Activated CD8-positive, alpha-beta T cell treated with anti-CD3 and anti-CD28 coated beads for 36 hours (primary cell): ENCODE results near the gene NANOS1. TPM values are rescaled to one million over a fixed set of nuclear protein-coding genes. Genes with fewer than 3 reads are reported as not detected.
A peak's percentile ranks its signal among the peaks of the same experiment; 100 is the strongest.

Experiments used
- ATAC-seq: fragments of 200-7000 bp; cut with Tn5 transposase; one replicate; pipeline ENCODE4 v1.10.0; 2021; ENCODE audit warnings: mild to moderate bottlenecking, moderate library complexity
- CTCF ChIA-PET: fragments of 350-600 bp; sonication (Branson Sonifier 250); formaldehyde crosslinking; loops from one replicate; lab custom pipeline; 2021; ENCODE audit warnings: antibody characterized with exemption; lab: Charles Lee
- POLR2A ChIA-PET: fragments of 350-600 bp; sonication (Branson Sonifier 250); formaldehyde crosslinking; loops from one replicate; lab custom pipeline; 2021; ENCODE audit warnings: antibody characterized with exemption; lab: Charles Lee
- DNase-seq: peaks from one replicate; pipeline ENCODE4 v3.0.0-alpha.2; 2020
- H3K27ac Mint-ChIP-seq: one replicate; pipeline ENCODE4 v1.8.0; 2021; ENCODE audit warnings: mild to moderate bottlenecking, mixed read lengths
- H3K27me3 Mint-ChIP-seq: one replicate; pipeline ENCODE4 v1.8.0; 2021; ENCODE audit warnings: mixed read lengths
- H3K36me3 Mint-ChIP-seq: one replicate; pipeline ENCODE4 v1.8.0; 2021; ENCODE audit warnings: low read depth, mixed read lengths
- H3K4me1 Mint-ChIP-seq: one replicate; pipeline ENCODE4 v1.8.0; 2021; ENCODE audit warnings: low read depth, mixed read lengths
- H3K4me3 Mint-ChIP-seq: one replicate; pipeline ENCODE4 v1.8.0; 2021; ENCODE audit warnings: mild to moderate bottlenecking, moderate library complexity, mixed read lengths
- H3K9me3 Mint-ChIP-seq: one replicate; pipeline ENCODE4 v1.8.0; 2021; ENCODE audit warnings: mixed read lengths
- intact Hi-C: fragments of 100-400 bp; cut with micrococcal nuclease; formaldehyde crosslinking; loops from one replicate; pipeline ENCODE4 v1.10.0; 2022
- total RNA-seq, 2 experiments: library from RNA; stranded (reverse); gene quantifications; one replicate each; pipeline ENCODE4 v1.2.3, GENCODE V29; 2021
- TF ChIP-seq, protein P1 (sequence below): fragments of 200-600 bp; IDR thresholded peaks from one replicate; pipeline ENCODE4 v1.8.0; 2022; ENCODE audit warnings: antibody characterized with exemption, mild to moderate bottlenecking

The NANOS1 gene
- total RNA-seq, 2 experiments from 2014 or later, result 0.20 TPM; not detected in 1

GRCh38 chr10:119028900-119029612 is 458 bp upstream of the NANOS1 start:
- Mint-ChIP-seq H3K36me3 (peaks cover 7% of the 10 kb centered on the region), H3K4me3 (peak overlapping the region; percentile 53), H3K4me1 (peaks cover 13% of the 10 kb centered on the region), H3K9me3 (no peaks in the 10 kb centered on the region), H3K27me3 (no peaks in the 10 kb centered on the region), H3K27ac (no peak overlapping the region)
- POLR2A ChIA-PET, result no interaction called here
- CTCF ChIA-PET, result interaction anchor here (0.8 to 1.3 kb wide), 2 partner anchors 24 to 171 kb away, joined by 3 read pairs; no protein-coding TSS in a partner anchor
- DNase-seq (peak; percentile 83), ATAC-seq (peak; percentile 85)
- intact Hi-C loops, result no loop called here
- TF ChIP-seq, protein P1, sequence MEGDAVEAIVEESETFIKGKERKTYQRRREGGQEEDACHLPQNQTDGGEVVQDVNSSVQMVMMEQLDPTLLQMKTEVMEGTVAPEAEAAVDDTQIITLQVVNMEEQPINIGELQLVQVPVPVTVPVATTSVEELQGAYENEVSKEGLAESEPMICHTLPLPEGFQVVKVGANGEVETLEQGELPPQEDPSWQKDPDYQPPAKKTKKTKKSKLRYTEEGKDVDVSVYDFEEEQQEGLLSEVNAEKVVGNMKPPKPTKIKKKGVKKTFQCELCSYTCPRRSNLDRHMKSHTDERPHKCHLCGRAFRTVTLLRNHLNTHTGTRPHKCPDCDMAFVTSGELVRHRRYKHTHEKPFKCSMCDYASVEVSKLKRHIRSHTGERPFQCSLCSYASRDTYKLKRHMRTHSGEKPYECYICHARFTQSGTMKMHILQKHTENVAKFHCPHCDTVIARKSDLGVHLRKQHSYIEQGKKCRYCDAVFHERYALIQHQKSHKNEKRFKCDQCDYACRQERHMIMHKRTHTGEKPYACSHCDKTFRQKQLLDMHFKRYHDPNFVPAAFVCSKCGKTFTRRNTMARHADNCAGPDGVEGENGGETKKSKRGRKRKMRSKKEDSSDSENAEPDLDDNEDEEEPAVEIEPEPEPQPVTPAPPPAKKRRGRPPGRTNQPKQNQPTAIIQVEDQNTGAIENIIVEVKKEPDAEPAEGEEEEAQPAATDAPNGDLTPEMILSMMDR, result no peak

GRCh38 chr10:119030421-119031250 is 1.1 kb downstream of the NANOS1 start:
- TF ChIP-seq, protein P1, result no peak
- DNase-seq (peak; percentile 66), ATAC-seq (peak; percentile 58)
- CTCF ChIA-PET, result interaction anchor here (1.2 to 1.3 kb wide), 2 partner anchors 169 to 415 kb away, joined by 3 to 4 read pairs; no protein-coding TSS in a partner anchor
- Mint-ChIP-seq H3K27ac (no peak overlapping the region), H3K36me3 (peaks cover 15% of the 10 kb centered on the region), H3K4me1 (peaks cover 15% of the 10 kb centered on the region), H3K9me3 (no peaks in the 10 kb centered on the region), H3K27me3 (no peaks in the 10 kb centered on the region), H3K4me3 (peak overlapping the region; percentile 52)
- POLR2A ChIA-PET, result interaction anchor here (0.5 to 2.5 kb wide), 8 partner anchors 9 to 554 kb away, joined by 3 to 10 read pairs (median 4); partner anchors contain the start of gene SFXN4
- intact Hi-C loops, result no loop called here

GRCh38 chr10:119031496-119032059 is 2.1 kb downstream of the NANOS1 start:
- ATAC-seq, result no peak
- Mint-ChIP-seq H3K27ac (no peak overlapping the region), H3K4me3 (peak overlapping the region; percentile 3), H3K9me3 (no peaks in the 10 kb centered on the region), H3K27me3 (no peaks in the 10 kb centered on the region), H3K36me3 (peaks cover 17% of the 10 kb centered on the region), H3K4me1 (peaks cover 15% of the 10 kb centered on the region)
- ChIA-PET CTCF (interaction anchor here (1.0 to 1.6 kb wide), 3 partner anchors 9 to 414 kb away, joined by 3 to 4 read pairs (median 3); no protein-coding TSS in a partner anchor), POLR2A (interaction anchor here (0.6 to 2.5 kb wide), 11 partner anchors 8 to 553 kb away, joined by 3 to 10 read pairs (median 3); partner anchors contain the start of gene SFXN4)
- DNase-seq, result no peak
- intact Hi-C loops, result no loop called here
- TF ChIP-seq, protein P1, result no peak

GRCh38 chr10:119039161-119039560 is 9.6 kb downstream of the NANOS1 start:
- Mint-ChIP-seq H3K9me3 (no peaks in the 10 kb centered on the region), H3K36me3 (peaks cover 69% of the 10 kb centered on the region)
- intact Hi-C loops, result no loop called here

More at GRCh38 chr10:119039161-119039560, 9.6 kb downstream of the NANOS1 start:
- TF ChIP-seq, protein P1, result no peak
- Mint-ChIP-seq H3K27ac (no peak overlapping the region), H3K4me1 (peaks cover 15% of the 10 kb centered on the region), H3K27me3 (no peaks in the 10 kb centered on the region), H3K4me3 (no peak overlapping the region)
- DNase-seq (no peak), ATAC-seq (no peak)
- CTCF ChIA-PET, result interaction anchor here (1.2 kb wide), 1 partner anchor 379 kb away, joined by 3 read pairs; no protein-coding TSS in a partner anchor
- POLR2A ChIA-PET, result interaction anchor here (1.3 to 2.4 kb wide), 2 partner anchors 8 to 9 kb away, joined by 4 to 10 read pairs; no protein-coding TSS in a partner anchor
